Stomach (tissue), 9 donors: ENCODE results near the gene USP6NL. TPM values are rescaled to one million over a fixed set of nuclear protein-coding genes. Genes with fewer than 3 reads are reported as not detected.

Experiments used
- DNase-seq, 2 donors: peaks; one replicate each; pipeline versions ENCODE4 v3.0.0 to v3.0.0-alpha.2; 2013 to 2019
- H3K27ac ChIP-seq, 5 donors: fragments of 200-600 bp in 4 of 5; sonication (generic) in 4 of 5; one replicate each; pipeline ENCODE4 v1.5.1; 2013 to 2019; ENCODE audit warnings: mild to moderate bottlenecking in 1 of 5, moderate library complexity in 1 of 5
- H3K27me3 ChIP-seq, 3 donors: fragments of 200-600 bp; sonication (generic); one replicate each; pipeline ENCODE4 v1.5.1; 2017 to 2019; ENCODE audit warnings: mixed run types in 1 of 3
- H3K36me3 ChIP-seq, 4 donors: fragments of 200-600 bp; sonication (generic); 1 replicate in 3 of 4; 2 replicates in 1 of 4; pipeline ENCODE4 v1.5.1; 2016 to 2019
- H3K4me1 ChIP-seq, 4 donors: fragments of 200-600 bp; sonication (generic); one replicate each; pipeline ENCODE4 v1.5.1; 2016 to 2019
- H3K4me3 ChIP-seq, 4 donors: fragments of 200-600 bp; sonication (generic) in 3 of 4; one replicate each; pipeline ENCODE4 v1.5.1; 2016 to 2019; ENCODE audit warnings: mild to moderate bottlenecking in 1 of 4
- H3K9me3 ChIP-seq, 4 donors: fragments of 200-600 bp; sonication (generic); one replicate each; pipeline ENCODE4 v1.5.1; 2016 to 2019
- CTCF ChIP-seq, 7 experiments: fragments of 450-650 bp in 4 of 7; fragments of 200-600 bp in 3 of 7; sonication (generic) in 3 of 7; IDR thresholded peaks; one replicate each; pipeline ENCODE4 v1.5.1; 2016 to 2019; ENCODE audit warnings: antibody characterized with exemption in 7 of 7, control low read depth in 2 of 7, mild to moderate bottlenecking in 1 of 7
- EP300 ChIP-seq: sonication (generic); formaldehyde crosslinking; IDR thresholded peaks from one replicate; pipeline ENCODE4 v1.6.1; 2017; ENCODE audit warnings: antibody characterized with exemption
- POLR2A ChIP-seq, 4 donors: fragments of 450-650 bp; IDR thresholded peaks; one replicate each; pipeline ENCODE4 v1.6.1; 2016; ENCODE audit warnings: antibody characterized with exemption in 4 of 4, control low read depth in 2 of 4, mild to moderate bottlenecking in 1 of 4, moderate library complexity in 1 of 4
- POLR2AphosphoS5 ChIP-seq, 3 donors: sonication (generic); formaldehyde crosslinking; IDR thresholded peaks; one replicate each; pipeline ENCODE4 v1.6.1; 2016; ENCODE audit warnings: antibody characterized with exemption in 3 of 3
- WGBS, 5 donors: extraction: QIAGEN DNeasy Blood & Tissue Kit in 3 of 5; methylation state at CpG; one replicate each; pipeline versions ENCODE4 v1.1.5 to v1.1.7; 2013 to 2018; 5-methylcytosine and 5-hydroxymethylcytosine counted together
- intact Hi-C: fragments of 100-400 bp; cut with DNase I; formaldehyde crosslinking; loops from one replicate; pipeline ENCODE4 v1.15.1; 2023; ENCODE audit warnings: low total_unique reads
- polyA plus RNA-seq, 3 donors: library from polyadenylated mRNA; stranded (reverse); fragments of 200-250 nt; gene quantifications; one replicate each; pipeline ENCODE4 v1.2.3, GENCODE V29; 2013
- total RNA-seq, 5 donors: library from RNA; depleted of rRNA; stranded (reverse); fragments of >200 nt; gene quantifications; one replicate each; pipeline versions ENCODE4 v1.1.0 to v1.2.3, GENCODE V29; 2014 to 2016
- donor health status: healthy with polysubstance abuse.
- donor health status: Bipolar disorder and iron deficiency.
- donor health status: healthy.

Gene USP6NL
- total and polyA plus RNA-seq, 8 donors: 4.7 to 31.5 (median 6.3) TPM

- no peak for DNase-seq
- no peaks in the 10 kb centered on the region for H3K36me3 ChIP-seq
- H3K27ac ChIP-seq: no peak overlapping the region
- H3K27me3 ChIP-seq: no peaks in the 10 kb centered on the region
- no peaks in the 10 kb centered on the region for H3K9me3 ChIP-seq
- 76 to 85% (median 80%) methylated on average over 7 of the region's 7 CpGs for WGBS, 5 donors
- intact Hi-C loops: no loop called here
- H3K4me3 ChIP-seq: peak overlapping the region in 1 of 4 donors; percentile 91
- peaks cover 9 to 44% (median 29%) of the 10 kb centered on the region in 4 donors for H3K4me1 ChIP-seq
- TF ChIP-seq EP300: no peak
- no peak for TF ChIP-seq POLR2A (IDR thresholded peaks at IDR 0.05)
- no peak for TF ChIP-seq CTCF (IDR thresholded peaks at IDR 0.05)
- no peak for TF ChIP-seq POLR2AphosphoS5 (IDR thresholded peaks at IDR 0.05)
Measured at GRCh38 chr10:11609052-11609451, 2.4 kb downstream of the USP6NL start.

GRCh38 chr10:11608159-11609013 is 3.1 kb downstream of the USP6NL start:
- no peak overlapping the region for H3K27ac ChIP-seq
- TF ChIP-seq EP300 (no peak), POLR2AphosphoS5 (IDR thresholded peaks at IDR 0.05) (no peak), POLR2A (IDR thresholded peaks at IDR 0.05) (no peak), CTCF (IDR thresholded peaks at IDR 0.05) (no peak)
- WGBS, 5 donors: 80 to 85% (median 84%) methylated on average over 10 of the region's 10 CpGs
- peaks cover 9 to 49% (median 34%) of the 10 kb centered on the region in 4 donors for H3K4me1 ChIP-seq
- H3K27me3 ChIP-seq: no peaks in the 10 kb centered on the region
- no peaks in the 10 kb centered on the region for H3K9me3 ChIP-seq
- intact Hi-C loops: no loop called here
- no peak overlapping the region for H3K4me3 ChIP-seq
- DNase-seq: no peak
- no peaks in the 10 kb centered on the region for H3K36me3 ChIP-seq

- 52 to 85% (median 60%) methylated on average over 2 of the region's 2 CpGs for WGBS, 5 donors
- no peak for DNase-seq
- H3K4me1 ChIP-seq: peaks cover 9 to 52% (median 41%) of the 10 kb centered on the region in 4 donors
- no peak overlapping the region for H3K27ac ChIP-seq
- intact Hi-C loops: no loop called here
- no peaks in the 10 kb centered on the region for H3K27me3 ChIP-seq
- H3K36me3 ChIP-seq: no peaks in the 10 kb centered on the region
- H3K9me3 ChIP-seq: no peaks in the 10 kb centered on the region
- no peak overlapping the region for H3K4me3 ChIP-seq
- TF ChIP-seq EP300: no peak
- no peak for TF ChIP-seq POLR2A (IDR thresholded peaks at IDR 0.05)
- TF ChIP-seq POLR2AphosphoS5 (IDR thresholded peaks at IDR 0.05): no peak
- no peak for TF ChIP-seq CTCF (IDR thresholded peaks at IDR 0.05)
Measured at GRCh38 chr10:11605807-11606408, 5.5 kb downstream of the USP6NL start.

- no peak for DNase-seq
- H3K4me1 ChIP-seq: peaks cover 6 to 50% (median 37%) of the 10 kb centered on the region in 4 donors
- 15 to 63% (median 34%) methylated on average over 2 of the region's 2 CpGs for WGBS, 5 donors
- intact Hi-C loops: no loop called here
- TF ChIP-seq POLR2AphosphoS5 (IDR thresholded peaks at IDR 0.05) (no peak), EP300 (no peak), CTCF (IDR thresholded peaks at IDR 0.05) (no peak), POLR2A (IDR thresholded peaks at IDR 0.05) (no peak)
- H3K27ac ChIP-seq: peak overlapping the region in 2 of 5 donors; percentile 27 to 58
- no peak overlapping the region for H3K4me3 ChIP-seq
- H3K27me3 ChIP-seq: no peaks in the 10 kb centered on the region
- no peaks in the 10 kb centered on the region for H3K36me3 ChIP-seq
- H3K9me3 ChIP-seq: no peaks in the 10 kb centered on the region
Measured at GRCh38 chr10:11604865-11605650, 6.4 kb downstream of the USP6NL start.
